ENCODE measurements around the gene APP.

- TF ChIP-seq, protein P1, sequence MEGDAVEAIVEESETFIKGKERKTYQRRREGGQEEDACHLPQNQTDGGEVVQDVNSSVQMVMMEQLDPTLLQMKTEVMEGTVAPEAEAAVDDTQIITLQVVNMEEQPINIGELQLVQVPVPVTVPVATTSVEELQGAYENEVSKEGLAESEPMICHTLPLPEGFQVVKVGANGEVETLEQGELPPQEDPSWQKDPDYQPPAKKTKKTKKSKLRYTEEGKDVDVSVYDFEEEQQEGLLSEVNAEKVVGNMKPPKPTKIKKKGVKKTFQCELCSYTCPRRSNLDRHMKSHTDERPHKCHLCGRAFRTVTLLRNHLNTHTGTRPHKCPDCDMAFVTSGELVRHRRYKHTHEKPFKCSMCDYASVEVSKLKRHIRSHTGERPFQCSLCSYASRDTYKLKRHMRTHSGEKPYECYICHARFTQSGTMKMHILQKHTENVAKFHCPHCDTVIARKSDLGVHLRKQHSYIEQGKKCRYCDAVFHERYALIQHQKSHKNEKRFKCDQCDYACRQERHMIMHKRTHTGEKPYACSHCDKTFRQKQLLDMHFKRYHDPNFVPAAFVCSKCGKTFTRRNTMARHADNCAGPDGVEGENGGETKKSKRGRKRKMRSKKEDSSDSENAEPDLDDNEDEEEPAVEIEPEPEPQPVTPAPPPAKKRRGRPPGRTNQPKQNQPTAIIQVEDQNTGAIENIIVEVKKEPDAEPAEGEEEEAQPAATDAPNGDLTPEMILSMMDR (conservative IDR thresholded peaks at IDR 0.05; ENCODE audit: low read depth, low read length): no peak
- TF ChIP-seq EZH2 (IDR thresholded peaks at IDR 0.05; ENCODE audit: low read length, unreplicated experiment) (no peak), EZH2phosphoT487 (IDR thresholded peaks at IDR 0.05; ENCODE audit: borderline replicate concordance, low read length) (no peak)
Measured at GRCh38 chr21:26099610-26100219, 70.9 kb downstream of the APP start.

Measured in PC-3 (cell line).